Neuronal stem cell (in vitro differentiated cells): ENCODE measurements around the gene RNF187.
A peak's percentile ranks its signal among the peaks of the same experiment; 100 is the strongest.

Experiments
- DNase-seq: peaks from one replicate; pipeline ENCODE4 v3.0.0-alpha.2; 2013; ENCODE audit warnings: low spot score
- H2AFZ ChIP-seq: one replicate; pipeline ENCODE4 v1.6.1; 2013; ENCODE audit warnings: mild to moderate bottlenecking, low read length, inconsistent platforms
- H2AK5ac ChIP-seq: 2 replicates; pipeline ENCODE4 v1.6.1; 2013; ENCODE audit warnings: low read depth, mild to moderate bottlenecking, inconsistent platforms, low read length, moderate library complexity, mixed read lengths
- H2BK120ac ChIP-seq: 2 replicates; pipeline ENCODE4 v1.6.1; 2013; ENCODE audit warnings: low read depth, mild to moderate bottlenecking, inconsistent platforms, low read length, moderate library complexity, mixed read lengths
- H2BK12ac ChIP-seq: one replicate; pipeline ENCODE4 v1.6.1; 2013; ENCODE audit warnings: low read length, inconsistent platforms
- H2BK15ac ChIP-seq: 2 replicates; pipeline ENCODE4 v1.6.1; 2013; ENCODE audit warnings: mild to moderate bottlenecking, low read length, inconsistent platforms, mixed read lengths
- H2BK5ac ChIP-seq: one replicate; pipeline ENCODE4 v1.6.1; 2013; ENCODE audit warnings: inconsistent platforms, mild to moderate bottlenecking, low read length, moderate library complexity
- H3K14ac ChIP-seq: one replicate; pipeline ENCODE4 v1.6.1; 2013; ENCODE audit warnings: low read length, inconsistent platforms
- H3K18ac ChIP-seq: 2 replicates; pipeline ENCODE4 v1.6.1; 2013; ENCODE audit warnings: low read length, inconsistent platforms
- H3K23ac ChIP-seq: 2 replicates; pipeline ENCODE4 v1.6.1; 2013; ENCODE audit warnings: low read depth, mild to moderate bottlenecking, mixed read lengths, low read length, inconsistent platforms; ENCODE audit not compliant: poor library complexity
- H3K27ac ChIP-seq: replicated peaks from 3 replicates; pipeline ENCODE4 v1.5.1; 2013; ENCODE audit warnings: low read length, inconsistent platforms
- H3K27me3 ChIP-seq, 3 experiments: 2 replicates each; pipeline ENCODE4 v1.6.1; 2013; ENCODE audit warnings: low read length in 3 of 3, mild to moderate bottlenecking in 2 of 3, inconsistent platforms in 1 of 3, low read depth in 1 of 3, mixed read lengths in 1 of 3, moderate library complexity in 1 of 3; ENCODE audit not compliant: control insufficient read depth in 3 of 3, insufficient read depth in 3 of 3
- H3K36me3 ChIP-seq, 2 donors: replicated peaks in 1 of 2; 2 replicates each; pipeline ENCODE4 v1.6.1; 2013; ENCODE audit warnings: low read length in 2 of 2; ENCODE audit not compliant: control insufficient read depth in 2 of 2, insufficient read depth in 2 of 2
- H3K4ac ChIP-seq: 2 replicates; pipeline ENCODE4 v1.6.1; 2013; ENCODE audit warnings: inconsistent platforms, mild to moderate bottlenecking, low read length, moderate library complexity
- H3K4me1 ChIP-seq, 2 donors: 1 replicate in 1 of 2; 2 replicates in 1 of 2; pipeline ENCODE4 v1.6.1; 2013; ENCODE audit warnings: low read length in 2 of 2, low read depth in 1 of 2; ENCODE audit not compliant: control insufficient read depth in 2 of 2, insufficient read depth in 1 of 2
- H3K4me2 ChIP-seq: one replicate; pipeline ENCODE4 v1.6.1; 2013; ENCODE audit warnings: mild to moderate bottlenecking, low read length, inconsistent platforms; ENCODE audit not compliant: insufficient read depth, poor library complexity, severe bottlenecking
- H3K4me3 ChIP-seq, 2 donors: 2 replicates each; pipeline ENCODE4 v1.5.1; 2013; ENCODE audit warnings: low read length in 2 of 2, mild to moderate bottlenecking in 2 of 2, inconsistent platforms in 1 of 2, moderate library complexity in 1 of 2
- H3K79me1 ChIP-seq: one replicate; pipeline ENCODE4 v1.6.1; 2013; ENCODE audit warnings: low read depth, mild to moderate bottlenecking, inconsistent platforms, low read length, moderate library complexity
- H3K9ac ChIP-seq: one replicate; pipeline ENCODE4 v1.6.1; 2013; ENCODE audit warnings: mild to moderate bottlenecking, low read depth, low read length, inconsistent platforms; ENCODE audit not compliant: poor library complexity
- H3K9me3 ChIP-seq, 2 donors: replicated peaks in 1 of 2; 2 replicates each; pipeline versions ENCODE3 to v1.6.1; 2013; ENCODE audit warnings: low read length in 2 of 2, mild to moderate bottlenecking in 2 of 2, inconsistent platforms in 1 of 2, low read depth in 1 of 2, mixed read lengths in 1 of 2, moderate library complexity in 1 of 2; ENCODE audit not compliant: control insufficient read depth in 2 of 2, insufficient read depth in 1 of 2
- H4K8ac ChIP-seq: one replicate; pipeline ENCODE4 v1.6.1; 2013; ENCODE audit warnings: low read depth, mild to moderate bottlenecking, inconsistent platforms, low read length, moderate library complexity
- H4K91ac ChIP-seq: one replicate; pipeline ENCODE4 v1.6.1; 2013; ENCODE audit warnings: low read length, low read depth, mild to moderate bottlenecking, inconsistent platforms; ENCODE audit not compliant: poor library complexity
- WGBS, 2 donors: extraction: QIAGEN DNeasy Blood & Tissue Kit; methylation state at CpG; one replicate each; pipeline ENCODE4 v1.1.7; 2013; ENCODE audit warnings: missing lambda C conversion rate in 2 of 2, mixed read lengths in 1 of 2; ENCODE audit not compliant: insufficient read length in 2 of 2, insufficient replicate concordance in 1 of 2; ENCODE audit errors: extremely low coverage in 2 of 2; 5-methylcytosine and 5-hydroxymethylcytosine counted together

RNF187 gene

GRCh38 chr1:228496494-228496893, 9.3 kb downstream of the RNF187 start:
- H3K27ac ChIP-seq = no peak overlapping the region
- peaks cover 0 to 4% of the 10 kb centered on the region in 2 donors for H3K4me1 ChIP-seq

GRCh38 chr1:228497206-228497605, 10.0 kb downstream of the RNF187 start:
- Histone ChIP-seq H3K79me1 (peaks cover 2% of the 10 kb centered on the region), H4K91ac (no peak overlapping the region), H3K9ac (peak overlapping the region; percentile 13), H3K18ac (no peak overlapping the region), H2AK5ac (no peak overlapping the region), H2BK120ac (no peak overlapping the region), H2BK5ac (no peak overlapping the region), H4K8ac (no peak overlapping the region), H3K23ac (no peak overlapping the region), H2BK12ac (no peak overlapping the region), H3K4ac (no peak overlapping the region), H3K27me3 (peaks cover 0 to 10% (median 0%) of the 10 kb centered on the region in 3 experiments), H3K27ac (no peak overlapping the region), H3K4me1 (peaks cover 0 to 6% of the 10 kb centered on the region in 2 donors), H3K36me3 (peaks cover 17 to 41% of the 10 kb centered on the region in 2 donors), H3K4me3 (no peak overlapping the region), H3K14ac (no peak overlapping the region), H2BK15ac (no peak overlapping the region), H2AFZ (no peak overlapping the region), H3K4me2 (no peak overlapping the region), H3K9me3 (peaks cover 2 to 5% of the 10 kb centered on the region in 2 donors)
- no peak for DNase-seq
- WGBS, 2 donors = no CpG with 5 or more reads among the region's 5 CpGs

More at GRCh38 chr1:228496494-228496893, 9.3 kb downstream of the RNF187 start:
- Histone ChIP-seq H2BK15ac (no peak overlapping the region), H3K4ac (no peak overlapping the region), H2BK120ac (no peak overlapping the region), H3K9me3 (peaks cover 0 to 2% of the 10 kb centered on the region in 2 donors), H3K9ac (no peak overlapping the region), H3K79me1 (peaks cover 2% of the 10 kb centered on the region), H3K4me2 (no peak overlapping the region), H4K8ac (no peak overlapping the region), H3K14ac (no peak overlapping the region), H4K91ac (no peak overlapping the region), H3K4me3 (no peak overlapping the region), H3K27me3 (peaks cover 0 to 5% (median 0%) of the 10 kb centered on the region in 3 experiments), H3K18ac (no peak overlapping the region), H3K23ac (no peak overlapping the region), H2AK5ac (no peak overlapping the region), H3K36me3 (peaks cover 17 to 47% of the 10 kb centered on the region in 2 donors), H2BK12ac (no peak overlapping the region), H2BK5ac (no peak overlapping the region), H2AFZ (no peak overlapping the region)
- no peak for DNase-seq
- WGBS, 2 donors = no CpG with 5 or more reads among the region's 3 CpGs

GRCh38 chr1:228497817-228498216, 10.6 kb downstream of the RNF187 start:
- Histone ChIP-seq H3K18ac (no peak overlapping the region), H3K9ac (no peak overlapping the region), H3K36me3 (peaks cover 16 to 39% of the 10 kb centered on the region in 2 donors), H3K4me3 (no peak overlapping the region), H3K4me1 (peaks cover 0 to 6% of the 10 kb centered on the region in 2 donors), H3K14ac (no peak overlapping the region), H3K4ac (no peak overlapping the region), H3K27me3 (peaks cover 0 to 10% (median 0%) of the 10 kb centered on the region in 3 experiments), H3K4me2 (no peak overlapping the region), H3K27ac (no peak overlapping the region), H2BK5ac (no peak overlapping the region), H3K79me1 (peaks cover 2% of the 10 kb centered on the region), H4K8ac (no peak overlapping the region), H2AFZ (no peak overlapping the region), H2BK12ac (no peak overlapping the region), H2AK5ac (no peak overlapping the region), H3K9me3 (peaks cover 2 to 5% of the 10 kb centered on the region in 2 donors), H2BK15ac (no peak overlapping the region), H4K91ac (no peak overlapping the region), H2BK120ac (no peak overlapping the region), H3K23ac (no peak overlapping the region)
- WGBS, 2 donors = no CpG with 5 or more reads among the region's 8 CpGs
- DNase-seq = no peak

- no peak overlapping the region for H3K14ac ChIP-seq
- H3K27me3 ChIP-seq = peaks cover 0 to 10% (median 0%) of the 10 kb centered on the region in 3 experiments
- H3K9me3 ChIP-seq = peaks cover 2 to 3% of the 10 kb centered on the region in 2 donors
- H3K18ac ChIP-seq = no peak overlapping the region
- H2BK5ac ChIP-seq = no peak overlapping the region
- no peak overlapping the region for H2BK15ac ChIP-seq
- DNase-seq = no peak
- H2BK120ac ChIP-seq = no peak overlapping the region
- WGBS, 2 donors = no CpG with 5 or more reads among the region's 8 CpGs
- H3K4me3 ChIP-seq = no peak overlapping the region
- no peak overlapping the region for H3K4ac ChIP-seq
- no peak overlapping the region for H4K8ac ChIP-seq
- peaks cover 2 to 15% of the 10 kb centered on the region in 2 donors for H3K36me3 ChIP-seq
- H2AFZ ChIP-seq = no peak overlapping the region
- H2BK12ac ChIP-seq = no peak overlapping the region
- no peak overlapping the region for H2AK5ac ChIP-seq
- no peaks in the 10 kb centered on the region for H3K79me1 ChIP-seq
- H4K91ac ChIP-seq = no peak overlapping the region
- no peak overlapping the region for H3K27ac ChIP-seq
- peaks cover 0 to 6% of the 10 kb centered on the region in 2 donors for H3K4me1 ChIP-seq
- no peak overlapping the region for H3K9ac ChIP-seq
- H3K23ac ChIP-seq = no peak overlapping the region
- H3K4me2 ChIP-seq = no peak overlapping the region
Observed at GRCh38 chr1:228500143-228500734, 13.1 kb downstream of the RNF187 start.
